OCI-LY3 (cell line): ENCODE results near the gene TSEN54.
A peak's percentile ranks its signal among the peaks of the same experiment; 100 is the strongest.

Experiments used
- H2AFZ ChIP-seq: fragments of 200-600, 300-600 bp; shearing (Covaris generic); 2 replicates; pipeline ENCODE4 v1.6.0; 2014; ENCODE audit warnings: antibody characterized with exemption, low read depth, low read length
- H3K27ac ChIP-seq: fragments of 200-600, 300-600 bp; sonication (generic); 2 replicates; pipeline ENCODE4 v1.5.1; 2014; ENCODE audit warnings: mild to moderate bottlenecking, low read length, moderate library complexity, mixed read lengths
- H3K27me3 ChIP-seq: fragments of 200-600, 300-600 bp; sonication (generic); 2 replicates; pipeline ENCODE4 v1.6.1; 2014; ENCODE audit warnings: low read depth, low read length, mixed read lengths
- H3K36me3 ChIP-seq: fragments of 200-600, 300-600 bp; sonication (generic); replicated peaks from 2 replicates; pipeline ENCODE3; 2014; ENCODE audit warnings: low read depth, low read length, mixed read lengths
- H3K4me1 ChIP-seq: fragments of 300-600, 200-600 bp; sonication (generic); 2 replicates; pipeline ENCODE4 v1.6.1; 2014; ENCODE audit warnings: low read length, mixed read lengths
- H3K4me2 ChIP-seq: fragments of 200-600, 300-600 bp; sonication (generic); 2 replicates; pipeline ENCODE4 v1.6.1; 2014; ENCODE audit warnings: low read length, mixed read lengths
- H3K4me3 ChIP-seq: fragments of 300-600, 200-600 bp; sonication (generic); 2 replicates; pipeline ENCODE4 v1.5.1; 2014; ENCODE audit warnings: antibody characterized with exemption, mild to moderate bottlenecking, low read length, moderate library complexity
- H3K79me2 ChIP-seq: fragments of 300-600, 200-600 bp; shearing (Covaris generic); 2 replicates; pipeline ENCODE4 v1.6.1; 2014; ENCODE audit warnings: mild to moderate bottlenecking, low read length, mixed read lengths
- H3K9ac ChIP-seq: fragments of 300-600, 200-600 bp; shearing (Covaris generic); 2 replicates; pipeline ENCODE4 v1.6.0; 2014; ENCODE audit warnings: mild to moderate bottlenecking, low read length, moderate library complexity
- H3K9me3 ChIP-seq: fragments of 200-600, 300-600 bp; shearing (Covaris generic); 2 replicates; pipeline ENCODE4 v1.6.1; 2014; ENCODE audit warnings: low read length, mixed read lengths; ENCODE audit not compliant: insufficient read depth
- H4K20me1 ChIP-seq: fragments of 200-600, 300-600 bp; sonication (generic); 2 replicates; pipeline ENCODE4 v1.6.1; 2016; ENCODE audit warnings: low read length, mixed read lengths; ENCODE audit not compliant: insufficient read depth
- CTCF ChIP-seq: fragments of 200-600, 300-600 bp; sonication (generic); IDR thresholded peaks from 2 replicates; pipeline ENCODE4 v1.5.1; 2014; ENCODE audit warnings: antibody characterized with exemption, low read length, low read depth
- EZH2phosphoT487 ChIP-seq: fragments of 200-600 bp; shearing (Covaris generic); IDR thresholded peaks from 2 replicates; pipeline ENCODE4 v1.6.1; 2018; ENCODE audit warnings: antibody characterized with exemption, mixed run types, low read depth

The TSEN54 gene

GRCh38 chr17:75486151-75486550, 30.2 kb upstream of the TSEN54 start:
- Histone ChIP-seq H4K20me1 (no peaks in the 10 kb centered on the region), H3K4me3 (no peak overlapping the region), H3K4me2 (no peak overlapping the region), H3K79me2 (no peaks in the 10 kb centered on the region), H3K36me3 (no peaks in the 10 kb centered on the region), H3K27me3 (no peaks in the 10 kb centered on the region), H2AFZ (no peak overlapping the region), H3K4me1 (peaks cover 10% of the 10 kb centered on the region), H3K9ac (no peak overlapping the region), H3K27ac (no peak overlapping the region), H3K9me3 (no peaks in the 10 kb centered on the region)
- TF ChIP-seq CTCF (no peak), EZH2phosphoT487 (no peak)

- Histone ChIP-seq H3K27ac (0 out of 2 replicates have a peak overlapping the region, but pooled peaks have one; percentile 26), H3K4me1 (peaks cover 10% of the 10 kb centered on the region), H3K4me3 (no peak overlapping the region), H3K4me2 (no peak overlapping the region), H3K9me3 (no peaks in the 10 kb centered on the region), H3K36me3 (no peaks in the 10 kb centered on the region), H4K20me1 (no peaks in the 10 kb centered on the region), H3K9ac (no peak overlapping the region), H2AFZ (no peak overlapping the region), H3K79me2 (no peaks in the 10 kb centered on the region), H3K27me3 (no peaks in the 10 kb centered on the region)
- TF ChIP-seq EZH2phosphoT487 (no peak), CTCF (no peak)
These were observed 29.4 kb upstream of the TSEN54 start for GRCh38 chr17:75486951-75487350.

- H3K9ac ChIP-seq, result no peak overlapping the region; the same call in 1 of the 2 replicates
- peak overlapping the region; percentile 47 for H3K4me2 ChIP-seq
- TF ChIP-seq EZH2phosphoT487, result no peak
- TF ChIP-seq CTCF, result no peak
- no peaks in the 10 kb centered on the region for H4K20me1 ChIP-seq
- no peak overlapping the region for H3K4me3 ChIP-seq
- no peaks in the 10 kb centered on the region for H3K36me3 ChIP-seq
- peak overlapping the region; percentile 26; the same call in 1 of the 2 replicates for H3K27ac ChIP-seq
- H3K4me1 ChIP-seq, result peaks cover 10% of the 10 kb centered on the region
- no peaks in the 10 kb centered on the region for H3K9me3 ChIP-seq
- H2AFZ ChIP-seq, result no peak overlapping the region
- H3K79me2 ChIP-seq, result no peaks in the 10 kb centered on the region
- H3K27me3 ChIP-seq, result no peaks in the 10 kb centered on the region
These were observed 28.8 kb upstream of the TSEN54 start for GRCh38 chr17:75487351-75488070.

- Histone ChIP-seq H3K36me3 (no peaks in the 10 kb centered on the region), H3K4me1 (peaks cover 10% of the 10 kb centered on the region), H3K9ac (no peak overlapping the region), H4K20me1 (no peaks in the 10 kb centered on the region), H3K9me3 (no peaks in the 10 kb centered on the region), H3K27me3 (no peaks in the 10 kb centered on the region), H3K27ac (no peak overlapping the region), H3K79me2 (no peaks in the 10 kb centered on the region), H3K4me3 (no peak overlapping the region), H2AFZ (no peak overlapping the region), H3K4me2 (no peak overlapping the region)
- no peak for TF ChIP-seq EZH2phosphoT487
- TF ChIP-seq CTCF, result no peak
These were observed 27.4 kb upstream of the TSEN54 start for GRCh38 chr17:75488693-75489510.
